Activated CD4-positive, alpha-beta T cell treated with anti-CD3 and anti-CD28 coated beads for 36 hours (primary cell): ENCODE results near the gene RAB2B. TPM values are rescaled to one million over a fixed set of nuclear protein-coding genes. Genes with fewer than 3 reads are reported as not detected.
"Not testable (repeated sequence)": the region's sequence is repeated elsewhere in the genome, so short reads cannot be mapped to it uniquely, and the experiment has no call there.

Source experiments
- ATAC-seq: fragments of 200-7000 bp; cut with Tn5 transposase; one replicate; pipeline ENCODE4 v1.10.0; 2021; ENCODE audit warnings: mild to moderate bottlenecking, moderate library complexity
- CTCF ChIA-PET: fragments of 350-600 bp; sonication (Branson Sonifier 250); formaldehyde crosslinking; loops from one replicate; lab custom pipeline; 2021; ENCODE audit warnings: antibody characterized with exemption; lab: Charles Lee
- POLR2A ChIA-PET: fragments of 350-600 bp; sonication (Branson Sonifier 250); formaldehyde crosslinking; loops from one replicate; lab custom pipeline; 2021; ENCODE audit warnings: antibody characterized with exemption, inconsistent platforms; lab: Charles Lee
- DNase-seq: peaks from one replicate; pipeline ENCODE4 v3.0.0-alpha.2; 2020
- H3K27ac Mint-ChIP-seq: one replicate; pipeline ENCODE4 v1.8.0; 2021; ENCODE audit warnings: mixed read lengths
- H3K27me3 Mint-ChIP-seq: one replicate; pipeline ENCODE4 v1.8.0; 2021; ENCODE audit warnings: mixed read lengths
- H3K36me3 Mint-ChIP-seq: one replicate; pipeline ENCODE4 v1.8.0; 2021; ENCODE audit warnings: low read depth, mixed read lengths
- H3K4me1 Mint-ChIP-seq: one replicate; pipeline ENCODE4 v1.8.0; 2021; ENCODE audit warnings: mixed read lengths
- H3K4me3 Mint-ChIP-seq: one replicate; pipeline ENCODE4 v1.8.0; 2021; ENCODE audit warnings: mild to moderate bottlenecking, moderate library complexity, mixed read lengths
- H3K9me3 Mint-ChIP-seq: one replicate; pipeline ENCODE4 v1.8.0; 2021; ENCODE audit warnings: low read depth, mixed read lengths
- intact Hi-C, 2 experiments: fragments of 100-400 bp; cut with DNase I in 1 of 2; cut with micrococcal nuclease in 1 of 2; formaldehyde crosslinking; loops; one replicate each; pipeline versions ENCODE4 v1.14.2 to v1.15.1; 2022 to 2024; cut with DNase I, micrococcal nuclease
- total RNA-seq, 2 experiments: library from RNA; stranded (reverse); gene quantifications; one replicate each; pipeline ENCODE4 v1.2.3, GENCODE V29; 2021

RAB2B gene
- total RNA-seq, 2 experiments from 2014 or later = 21.2 to 22.0 TPM

GRCh38 chr14:21442657-21443056, 34.1 kb downstream of the RAB2B start:
- DNase-seq, ATAC-seq, intact Hi-C loops, H3K27ac Mint-ChIP-seq, H3K4me3 Mint-ChIP-seq, H3K9me3 Mint-ChIP-seq, POLR2A ChIA-PET, H3K27me3 Mint-ChIP-seq: not testable (repeated sequence)
- Mint-ChIP-seq H3K36me3 (peaks cover 11% of the 10 kb centered on the region), H3K4me1 (peaks cover 44% of the 10 kb centered on the region)
- CTCF ChIA-PET = interaction anchor here (1.1 kb wide), 1 partner anchor 10 kb away, joined by 4 read pairs; no protein-coding TSS in a partner anchor

- Mint-ChIP-seq H3K4me1 (peaks cover 39% of the 10 kb centered on the region), H3K27me3 (no peaks in the 10 kb centered on the region), H3K27ac (no peak overlapping the region), H3K36me3 (peaks cover 10% of the 10 kb centered on the region), H3K9me3 (no peaks in the 10 kb centered on the region), H3K4me3 (no peak overlapping the region)
- intact Hi-C loops = no loop called here
- ATAC-seq (no peak), DNase-seq (no peak)
- ChIA-PET POLR2A (no interaction called here), CTCF (no interaction called here)
These were observed 35.9 kb downstream of the RAB2B start for GRCh38 chr14:21440859-21441258.

- peaks cover 57% of the 10 kb centered on the region for H3K4me1 Mint-ChIP-seq
- POLR2A ChIA-PET = interaction anchor here (0.5 to 2.0 kb wide), 13 partner anchors 10 to 1147 kb away, joined by 3 to 33 read pairs (median 6); partner anchors contain the start of genes CHD8, METTL3, RAB2B and TOX4
- DNase-seq (peak; percentile 99), ATAC-seq (peak; percentile 99)
- H3K9me3 Mint-ChIP-seq = no peaks in the 10 kb centered on the region
- no peaks in the 10 kb centered on the region for H3K27me3 Mint-ChIP-seq
- peak overlapping the region; percentile 87 for H3K27ac Mint-ChIP-seq
- H3K4me3 Mint-ChIP-seq = peak overlapping the region; percentile 95
- CTCF ChIA-PET = interaction anchor here (0.6 to 2.9 kb wide), 13 partner anchors 9 to 466 kb away, joined by 3 to 40 read pairs (median 4); partner anchors contain the start of genes CHD8, RAB2B and TOX4
- peaks cover 16% of the 10 kb centered on the region for H3K36me3 Mint-ChIP-seq
- intact Hi-C loops = loop anchor here (1.0 kb wide), 8 partner anchors 19 to 168 kb away; partner anchors contain the start of genes CHD8 (in 2 of the 2), HNRNPC (in 1 of the 2), METTL3 (in 1 of the 2) and RAB2B (in 1 of the 2)
These were observed 39.5 kb downstream of the RAB2B start for GRCh38 chr14:21437063-21437901.

- DNase-seq (no peak), ATAC-seq (peak; percentile 11)
- Mint-ChIP-seq H3K4me1 (peaks cover 54% of the 10 kb centered on the region), H3K9me3 (no peaks in the 10 kb centered on the region), H3K36me3 (peaks cover 17% of the 10 kb centered on the region), H3K27me3 (no peaks in the 10 kb centered on the region), H3K27ac (peak overlapping the region; percentile 87), H3K4me3 (peak overlapping the region; percentile 95)
- ChIA-PET POLR2A (interaction anchor here (0.5 to 2.0 kb wide), 10 partner anchors 10 to 1056 kb away, joined by 3 to 33 read pairs (median 6); partner anchors contain the start of genes CHD8, RAB2B and TOX4), CTCF (interaction anchor here (0.6 to 2.9 kb wide), 12 partner anchors 10 to 483 kb away, joined by 3 to 40 read pairs (median 4); partner anchors contain the start of genes CHD8, RAB2B and TOX4)
- intact Hi-C loops = loop anchor here (1.0 kb wide), 8 partner anchors 20 to 167 kb away; partner anchors contain the start of genes CHD8 (in 2 of the 2), HNRNPC (in 1 of the 2), METTL3 (in 1 of the 2) and RAB2B (in 1 of the 2)
These were observed 40.1 kb downstream of the RAB2B start for GRCh38 chr14:21436567-21437062.

- ATAC-seq (no peak), DNase-seq (no peak)
- Mint-ChIP-seq H3K4me1 (peaks cover 35% of the 10 kb centered on the region), H3K36me3 (peaks cover 46% of the 10 kb centered on the region), H3K9me3 (no peaks in the 10 kb centered on the region), H3K27ac (no peak overlapping the region), H3K27me3 (no peaks in the 10 kb centered on the region), H3K4me3 (no peak overlapping the region)
- intact Hi-C loops = no loop called here
- ChIA-PET POLR2A (no interaction called here), CTCF (interaction anchor here (1.1 to 1.9 kb wide), 2 partner anchors 13 to 68 kb away, joined by 4 to 5 read pairs; no protein-coding TSS in a partner anchor)
These were observed 45.6 kb downstream of the RAB2B start for GRCh38 chr14:21431126-21431525.

- intact Hi-C loops = no loop called here
- no peak for ATAC-seq
- Mint-ChIP-seq H3K4me3 (no peak overlapping the region), H3K9me3 (no peaks in the 10 kb centered on the region), H3K27me3 (no peaks in the 10 kb centered on the region), H3K36me3 (peaks cover 55% of the 10 kb centered on the region), H3K4me1 (peaks cover 14% of the 10 kb centered on the region), H3K27ac (no peak overlapping the region)
- POLR2A ChIA-PET = no interaction called here
- CTCF ChIA-PET = interaction anchor here (1.2 kb wide), 1 partner anchor 49 kb away, joined by 3 read pairs; no protein-coding TSS in a partner anchor
- DNase-seq = no peak
These were observed 47.8 kb downstream of the RAB2B start for GRCh38 chr14:21428930-21429329.

- H3K4me1 Mint-ChIP-seq = peaks cover 2% of the 10 kb centered on the region
- H3K27me3 Mint-ChIP-seq = no peaks in the 10 kb centered on the region
- H3K27ac Mint-ChIP-seq = peak overlapping the region; percentile 59
- H3K36me3 Mint-ChIP-seq = peaks cover 56% of the 10 kb centered on the region
- H3K4me3 Mint-ChIP-seq = no peak overlapping the region
- DNase-seq (no peak), ATAC-seq (no peak)
- ChIA-PET CTCF (interaction anchor here (0.6 to 2.3 kb wide), 4 partner anchors 11 to 210 kb away, joined by 3 to 8 read pairs (median 3); partner anchors contain the start of gene CHD8), POLR2A (no interaction called here)
- no peaks in the 10 kb centered on the region for H3K9me3 Mint-ChIP-seq
- intact Hi-C loops = no loop called here
These were observed 50.1 kb downstream of the RAB2B start for GRCh38 chr14:21426692-21427091.

- POLR2A ChIA-PET = no interaction called here
- H3K4me1 Mint-ChIP-seq = peaks cover 4% of the 10 kb centered on the region
- peaks cover 46% of the 10 kb centered on the region for H3K36me3 Mint-ChIP-seq
- CTCF ChIA-PET = interaction anchor here (0.6 to 1.2 kb wide), 3 partner anchors 57 to 186 kb away, joined by 3 to 4 read pairs (median 3); partner anchors contain the start of genes RAB2B and TOX4
- no peak overlapping the region for H3K27ac Mint-ChIP-seq
- no peak overlapping the region for H3K4me3 Mint-ChIP-seq
- ATAC-seq (no peak), DNase-seq (no peak)
- intact Hi-C loops = no loop called here
- no peaks in the 10 kb centered on the region for H3K9me3 Mint-ChIP-seq
- no peaks in the 10 kb centered on the region for H3K27me3 Mint-ChIP-seq
These were observed 57.2 kb downstream of the RAB2B start for GRCh38 chr14:21419528-21419927.

GRCh38 chr14:21415329-21415728, 61.4 kb downstream of the RAB2B start:
- Mint-ChIP-seq H3K27me3 (no peaks in the 10 kb centered on the region), H3K4me3 (no peak overlapping the region), H3K4me1 (peaks cover 22% of the 10 kb centered on the region), H3K36me3 (peaks cover 57% of the 10 kb centered on the region), H3K9me3 (no peaks in the 10 kb centered on the region), H3K27ac (peak overlapping the region; percentile 43)
- intact Hi-C loops = no loop called here
- no peak for ATAC-seq
- no peak for DNase-seq
- CTCF ChIA-PET = interaction anchor here (0.6 to 2.2 kb wide), 6 partner anchors 8 to 283 kb away, joined by 3 to 4 read pairs (median 3); no protein-coding TSS in a partner anchor
- POLR2A ChIA-PET = interaction anchor here (0.6 kb wide), 2 partner anchors 49 to 449 kb away, joined by 5 to 12 read pairs; no protein-coding TSS in a partner anchor

GRCh38 chr14:21414137-21414631, 62.6 kb downstream of the RAB2B start:
- ATAC-seq (peak; percentile 91), DNase-seq (no peak)
- no peaks in the 10 kb centered on the region for H3K27me3 Mint-ChIP-seq
- ChIA-PET POLR2A (interaction anchor here (1.0 kb wide), 1 partner anchor 35 kb away, joined by 4 read pairs; no protein-coding TSS in a partner anchor), CTCF (interaction anchor here (1.1 to 2.4 kb wide), 3 partner anchors 9 to 149 kb away, joined by 3 to 5 read pairs (median 4); partner anchors contain the start of gene TOX4)
- H3K27ac Mint-ChIP-seq = peak overlapping the region; percentile 88
- H3K9me3 Mint-ChIP-seq = no peaks in the 10 kb centered on the region
- H3K4me1 Mint-ChIP-seq = peaks cover 26% of the 10 kb centered on the region
- intact Hi-C loops = loop anchor here (1.0 kb wide), 6 partner anchors 23 to 150 kb away; partner anchors contain the start of genes CHD8 (in 1 of the 2), SUPT16H (in 1 of the 2) and TOX4 (in 1 of the 2)
- H3K36me3 Mint-ChIP-seq = peaks cover 61% of the 10 kb centered on the region
- no peak overlapping the region for H3K4me3 Mint-ChIP-seq
